ENCODE measurements around the gene THRB.
A peak's percentile ranks its signal among the peaks of the same experiment; 100 is the strongest.

The THRB gene

GRCh38 chr3:24372559-24373197 lies 122.0 kb downstream of the THRB start:
- no peak for DNase-seq

- no peak for DNase-seq
Observed at GRCh38 chr3:24370352-24371090, 124.1 kb downstream of the THRB start.

- DNase-seq, result no peak
Observed at GRCh38 chr3:24368605-24369004, 126.0 kb downstream of the THRB start.

GRCh38 chr3:24367664-24368264 lies 126.9 kb downstream of the THRB start:
- DNase-seq, result no peak

- DNase-seq, result no peak
Observed at GRCh38 chr3:24367216-24367615, 127.4 kb downstream of the THRB start.

GRCh38 chr3:24365168-24365567 lies 129.5 kb downstream of the THRB start:
- peak; percentile 91 for DNase-seq

DNA sequence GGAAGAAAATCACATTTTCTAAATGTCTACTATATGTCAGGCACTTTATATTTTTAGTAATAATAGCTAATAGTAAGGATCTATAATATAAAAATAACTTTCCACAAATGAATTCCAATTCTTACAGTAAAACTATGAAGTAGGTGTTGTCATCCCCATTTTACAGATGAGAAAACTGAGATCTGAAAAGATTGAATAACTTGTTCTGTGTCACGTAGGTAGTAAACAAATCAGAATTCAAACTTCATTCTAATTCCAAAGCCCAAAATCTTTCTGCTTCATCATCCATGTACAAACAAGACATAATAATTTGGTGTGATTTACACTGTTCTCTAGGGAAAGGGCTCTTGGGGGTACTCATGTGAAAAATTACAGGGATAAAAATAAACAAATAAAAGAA lies 130.3 kb downstream of the THRB start:
- no peak for DNase-seq

- peak; percentile 26 for DNase-seq
Observed at GRCh38 chr3:24363242-24363641, 131.4 kb downstream of the THRB start.

GRCh38 chr3:24361623-24362022 lies 133.0 kb downstream of the THRB start:
- no peak for DNase-seq

GRCh38 chr3:24360957-24361356 lies 133.7 kb downstream of the THRB start:
- DNase-seq, result no peak

DNA sequence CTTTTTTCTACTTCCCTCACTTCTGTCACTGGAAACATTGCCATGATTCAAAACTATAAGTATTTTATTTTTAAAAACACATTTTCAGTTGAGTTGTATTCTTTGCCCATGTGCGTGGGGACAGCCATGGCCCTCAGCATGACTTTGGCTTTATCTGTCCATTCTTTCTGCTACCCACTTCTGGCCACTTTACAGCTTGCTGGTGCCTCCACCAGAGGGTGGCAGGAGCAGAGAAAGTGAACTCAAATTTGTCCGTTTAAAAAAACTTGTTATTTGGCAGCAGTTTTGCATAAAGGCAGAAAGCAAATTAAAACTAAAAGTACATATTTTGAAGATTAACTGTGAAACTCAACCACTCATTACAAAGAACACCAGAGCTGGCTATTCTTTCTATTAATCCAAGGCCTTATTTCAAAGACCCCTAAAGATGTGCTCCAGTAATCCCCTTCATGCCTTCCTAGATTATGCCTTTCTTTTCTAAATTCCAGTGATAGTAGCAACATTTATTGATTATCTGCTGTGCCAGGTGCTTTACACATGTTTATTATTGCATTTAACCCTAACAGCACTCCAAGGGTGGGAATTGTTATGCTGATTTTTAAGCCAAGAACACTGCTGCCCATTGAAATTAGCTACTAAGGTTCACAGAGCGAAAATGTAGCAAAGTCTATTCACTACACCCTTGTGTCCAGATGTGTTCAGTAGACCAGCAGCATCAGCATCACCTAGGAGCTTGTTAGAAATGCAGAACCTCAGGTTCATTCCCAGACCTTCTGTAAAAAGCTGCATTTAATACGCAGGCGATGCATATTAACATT lies 134.8 kb downstream of the THRB start:
- no peak for DNase-seq

- DNase-seq, result no peak
Observed at GRCh38 chr3:24359102-24359501, 135.5 kb downstream of the THRB start.

DNA sequence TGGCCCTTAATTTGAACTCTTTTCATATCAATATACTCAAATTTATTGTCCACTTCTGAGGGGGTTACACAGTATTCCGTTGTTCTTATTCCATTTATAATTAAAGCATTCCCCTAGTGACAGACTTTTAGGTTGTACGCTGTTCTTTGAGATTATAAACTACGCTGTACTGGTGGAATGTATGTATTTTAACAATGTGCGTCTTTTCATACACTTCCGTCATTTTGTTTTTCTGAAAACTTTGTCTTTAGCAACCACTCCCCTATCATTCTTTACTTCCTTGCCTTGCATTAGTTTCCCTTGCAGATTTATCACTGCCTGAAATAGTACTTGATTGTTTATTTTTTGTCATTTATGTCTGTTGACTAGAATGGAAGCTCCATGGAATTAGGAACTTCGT lies 137.0 kb downstream of the THRB start:
- no peak for DNase-seq

GRCh38 chr3:24355806-24356205 lies 138.8 kb downstream of the THRB start:
- DNase-seq, result no peak

GRCh38 chr3:24354230-24354629 lies 140.4 kb downstream of the THRB start:
- DNase-seq, result no peak

DNA sequence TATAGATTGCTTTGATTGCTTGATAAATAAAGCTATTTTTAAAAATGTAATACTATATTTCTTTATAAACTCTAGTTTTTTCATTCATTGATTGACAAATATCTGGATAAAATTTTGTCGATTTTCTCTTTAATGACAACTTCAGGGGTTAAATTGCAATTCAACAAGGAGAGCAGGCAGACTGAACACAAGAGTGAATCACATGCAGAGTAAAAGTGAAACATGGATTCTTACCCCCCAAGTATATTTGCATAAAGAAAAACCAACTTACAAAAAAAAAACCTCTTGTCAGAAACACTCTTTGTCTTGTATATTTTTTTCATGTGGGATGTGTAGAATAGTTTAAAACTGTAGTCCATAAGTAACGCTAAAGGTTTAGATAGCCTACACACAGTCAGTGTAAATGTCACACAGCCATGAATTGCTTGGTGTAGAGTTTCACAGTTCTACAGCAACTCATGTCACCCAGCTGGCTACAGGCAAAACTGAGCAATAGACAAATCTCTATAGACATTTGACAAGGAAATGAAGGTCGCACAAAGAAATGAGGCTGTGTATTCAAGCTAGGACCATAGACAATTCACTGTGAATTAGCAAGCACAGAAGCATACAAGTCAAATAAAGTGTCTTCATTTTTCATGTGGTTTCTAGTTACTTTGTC lies 141.6 kb downstream of the THRB start:
- DNase-seq, result no peak

DNA sequence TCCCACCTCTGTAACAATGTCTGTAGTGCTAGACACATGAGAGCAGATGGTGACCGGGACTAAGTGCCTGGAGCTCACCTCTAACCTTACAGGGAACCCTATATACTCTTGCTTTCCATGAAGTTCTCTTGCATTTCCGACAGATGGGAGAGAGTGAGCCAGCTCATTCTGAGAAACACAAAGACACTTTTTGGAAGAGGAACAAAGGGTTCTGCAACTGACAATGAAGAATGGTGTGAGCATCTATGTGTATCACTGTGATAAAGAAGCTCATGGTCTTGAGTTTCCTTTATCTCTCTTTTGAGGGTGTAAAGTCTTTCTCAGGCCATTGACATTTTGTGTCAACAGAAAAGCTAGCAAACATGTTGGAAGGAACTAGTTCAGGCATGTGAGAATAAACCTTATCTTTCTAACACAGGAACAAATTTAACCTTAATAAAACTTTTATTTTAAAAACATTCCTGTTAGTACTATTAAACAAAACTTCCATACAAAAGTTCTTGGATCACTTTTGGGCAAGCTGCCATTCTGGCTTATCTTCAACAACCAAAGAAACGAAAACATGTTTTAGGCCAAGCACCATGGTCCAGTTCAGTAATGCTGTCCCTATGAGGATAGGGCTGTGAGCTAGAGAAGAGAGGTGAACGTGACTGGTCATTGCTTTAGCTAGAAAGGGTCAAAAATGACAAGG lies 142.7 kb downstream of the THRB start:
- DNase-seq, result no peak

DNA sequence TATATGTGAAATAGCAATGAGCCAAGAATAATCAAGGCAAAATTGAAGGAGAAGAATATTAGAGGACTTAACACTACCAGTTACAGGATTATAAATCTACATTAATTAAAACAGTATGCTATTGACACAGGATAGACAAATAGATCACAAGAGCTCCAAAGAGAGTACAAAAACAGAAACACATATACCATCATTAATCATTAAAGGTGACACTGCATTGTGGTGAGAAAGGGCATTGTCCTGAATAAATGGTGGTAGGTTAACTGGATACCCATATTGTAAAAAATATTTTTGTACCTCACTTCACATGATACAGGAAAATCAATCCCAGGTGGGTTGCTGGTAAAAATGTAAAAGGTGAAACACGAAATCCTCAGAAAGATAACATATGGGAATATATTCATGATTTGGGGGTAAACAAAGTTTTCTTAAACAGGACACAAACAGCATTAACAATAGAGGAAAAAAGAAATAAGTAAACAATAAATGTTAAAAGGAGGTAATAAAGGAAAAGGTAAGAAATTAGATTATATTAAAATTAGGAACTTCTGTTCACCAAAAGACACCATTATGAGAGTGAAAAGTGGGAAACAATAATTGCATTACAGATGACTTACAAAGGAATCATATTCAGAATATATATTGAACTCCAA lies 145.2 kb downstream of the THRB start:
- no peak for DNase-seq

DNA sequence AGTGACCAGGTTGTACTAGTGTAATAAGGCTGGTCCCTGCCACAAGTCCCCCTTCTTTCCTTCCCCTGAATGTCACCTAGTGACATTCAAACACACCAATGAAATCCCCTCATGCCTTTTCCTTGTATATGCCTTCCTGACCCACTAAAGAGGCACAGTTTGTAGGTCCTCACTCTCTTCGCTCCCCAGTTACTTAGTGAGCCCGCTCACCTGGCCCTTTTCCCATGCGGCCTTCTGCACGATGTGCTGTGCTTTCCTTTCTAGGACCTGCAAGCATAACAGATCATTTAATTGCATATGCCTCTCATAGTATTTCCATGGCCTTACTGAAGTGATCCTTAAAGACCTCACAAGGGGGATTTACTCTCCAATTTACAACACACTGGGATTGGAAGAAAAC lies 146.3 kb downstream of the THRB start:
- no peak for DNase-seq

- no peak for DNase-seq
Observed at GRCh38 chr3:24344784-24345439, 149.7 kb downstream of the THRB start.
